Measurements from ENCODE around the gene NTSR1.

The NTSR1 gene

GRCh38 chr20:62741701-62742491 is 33.3 kb downstream of the NTSR1 start:
- H3K27me3 ChIP-seq (ENCODE audit: control insufficient read depth, insufficient read depth, low read length) = no peaks in the 10 kb centered on the region

GRCh38 chr20:62742550-62742949 is 33.9 kb downstream of the NTSR1 start:
- no peak overlapping the region for H3K4me3 ChIP-seq (ENCODE audit: low read depth, low read length)
- H3K4me1 ChIP-seq (ENCODE audit: control insufficient read depth, insufficient read depth, low read length) = no peaks in the 10 kb centered on the region
- H3K9me3 ChIP-seq (ENCODE audit: control insufficient read depth, insufficient read depth, low read length) = no peaks in the 10 kb centered on the region
- no peak overlapping the region for H3K9ac ChIP-seq (ENCODE audit: low read depth, low read length)
- no peaks in the 10 kb centered on the region for H3K27me3 ChIP-seq (ENCODE audit: control insufficient read depth, insufficient read depth, low read length)
- H3K36me3 ChIP-seq (ENCODE audit: control insufficient read depth, insufficient read depth, low read length) = no peaks in the 10 kb centered on the region

More at GRCh38 chr20:62741701-62742491, 33.3 kb downstream of the NTSR1 start:
- no peaks in the 10 kb centered on the region for H3K9me3 ChIP-seq (ENCODE audit: control insufficient read depth, insufficient read depth, low read length)
- H3K4me1 ChIP-seq (ENCODE audit: control insufficient read depth, insufficient read depth, low read length) = no peaks in the 10 kb centered on the region
- no peak overlapping the region for H3K9ac ChIP-seq (ENCODE audit: low read depth, low read length)
- no peak overlapping the region for H3K4me3 ChIP-seq (ENCODE audit: low read depth, low read length)
- no peaks in the 10 kb centered on the region for H3K36me3 ChIP-seq (ENCODE audit: control insufficient read depth, insufficient read depth, low read length)

GRCh38 chr20:62742979-62743776 is 34.5 kb downstream of the NTSR1 start:
- Histone ChIP-seq H3K27me3 (ENCODE audit: control insufficient read depth, insufficient read depth, low read length) (no peaks in the 10 kb centered on the region), H3K9me3 (ENCODE audit: control insufficient read depth, insufficient read depth, low read length) (no peaks in the 10 kb centered on the region), H3K36me3 (ENCODE audit: control insufficient read depth, insufficient read depth, low read length) (no peaks in the 10 kb centered on the region), H3K4me1 (ENCODE audit: control insufficient read depth, insufficient read depth, low read length) (no peaks in the 10 kb centered on the region), H3K9ac (ENCODE audit: low read depth, low read length) (no peak overlapping the region), H3K4me3 (ENCODE audit: low read depth, low read length) (no peak overlapping the region)

GRCh38 chr20:62743777-62744317 is 35.2 kb downstream of the NTSR1 start:
- Histone ChIP-seq H3K9ac (ENCODE audit: low read depth, low read length) (no peak overlapping the region), H3K36me3 (ENCODE audit: control insufficient read depth, insufficient read depth, low read length) (no peaks in the 10 kb centered on the region), H3K4me1 (ENCODE audit: control insufficient read depth, insufficient read depth, low read length) (no peaks in the 10 kb centered on the region), H3K9me3 (ENCODE audit: control insufficient read depth, insufficient read depth, low read length) (no peaks in the 10 kb centered on the region), H3K4me3 (ENCODE audit: low read depth, low read length) (no peak overlapping the region), H3K27me3 (ENCODE audit: control insufficient read depth, insufficient read depth, low read length) (no peaks in the 10 kb centered on the region)

GRCh38 chr20:62744741-62745191 is 36.1 kb downstream of the NTSR1 start:
- H3K36me3 ChIP-seq (ENCODE audit: control insufficient read depth, insufficient read depth, low read length) = no peaks in the 10 kb centered on the region
- no peaks in the 10 kb centered on the region for H3K27me3 ChIP-seq (ENCODE audit: control insufficient read depth, insufficient read depth, low read length)
- no peak overlapping the region for H3K9ac ChIP-seq (ENCODE audit: low read depth, low read length)
- no peak overlapping the region for H3K4me3 ChIP-seq (ENCODE audit: low read depth, low read length)
- no peaks in the 10 kb centered on the region for H3K9me3 ChIP-seq (ENCODE audit: control insufficient read depth, insufficient read depth, low read length)
- no peaks in the 10 kb centered on the region for H3K4me1 ChIP-seq (ENCODE audit: control insufficient read depth, insufficient read depth, low read length)

- H3K36me3 ChIP-seq (ENCODE audit: control insufficient read depth, insufficient read depth, low read length) = no peaks in the 10 kb centered on the region
- no peak overlapping the region for H3K4me3 ChIP-seq (ENCODE audit: low read depth, low read length)
- H3K27me3 ChIP-seq (ENCODE audit: control insufficient read depth, insufficient read depth, low read length) = no peaks in the 10 kb centered on the region
These were observed 36.8 kb downstream of the NTSR1 start for GRCh38 chr20:62745279-62745951.

GRCh38 chr20:62745952-62746288 is 37.3 kb downstream of the NTSR1 start:
- H3K9me3 ChIP-seq (ENCODE audit: control insufficient read depth, insufficient read depth, low read length) = no peaks in the 10 kb centered on the region
- no peaks in the 10 kb centered on the region for H3K36me3 ChIP-seq (ENCODE audit: control insufficient read depth, insufficient read depth, low read length)
- no peaks in the 10 kb centered on the region for H3K27me3 ChIP-seq (ENCODE audit: control insufficient read depth, insufficient read depth, low read length)
- H3K4me1 ChIP-seq (ENCODE audit: control insufficient read depth, insufficient read depth, low read length) = no peaks in the 10 kb centered on the region
- H3K9ac ChIP-seq (ENCODE audit: low read depth, low read length) = no peak overlapping the region
- no peak overlapping the region for H3K4me3 ChIP-seq (ENCODE audit: low read depth, low read length)

More at GRCh38 chr20:62745279-62745951, 36.8 kb downstream of the NTSR1 start:
- no peaks in the 10 kb centered on the region for H3K9me3 ChIP-seq (ENCODE audit: control insufficient read depth, insufficient read depth, low read length)
- H3K4me1 ChIP-seq (ENCODE audit: control insufficient read depth, insufficient read depth, low read length) = no peaks in the 10 kb centered on the region
- no peak overlapping the region for H3K9ac ChIP-seq (ENCODE audit: low read depth, low read length)

GRCh38 chr20:62748311-62748710 is 39.7 kb downstream of the NTSR1 start:
- Histone ChIP-seq H3K36me3 (ENCODE audit: control insufficient read depth, insufficient read depth, low read length) (no peaks in the 10 kb centered on the region), H3K27me3 (ENCODE audit: control insufficient read depth, insufficient read depth, low read length) (no peaks in the 10 kb centered on the region), H3K4me3 (ENCODE audit: low read depth, low read length) (no peak overlapping the region), H3K9ac (ENCODE audit: low read depth, low read length) (no peak overlapping the region), H3K9me3 (ENCODE audit: control insufficient read depth, insufficient read depth, low read length) (no peaks in the 10 kb centered on the region), H3K4me1 (ENCODE audit: control insufficient read depth, insufficient read depth, low read length) (no peaks in the 10 kb centered on the region)

- no peaks in the 10 kb centered on the region for H3K4me1 ChIP-seq (ENCODE audit: control insufficient read depth, insufficient read depth, low read length)
- no peaks in the 10 kb centered on the region for H3K36me3 ChIP-seq (ENCODE audit: control insufficient read depth, insufficient read depth, low read length)
- H3K4me3 ChIP-seq (ENCODE audit: low read depth, low read length) = no peak overlapping the region
- no peaks in the 10 kb centered on the region for H3K9me3 ChIP-seq (ENCODE audit: control insufficient read depth, insufficient read depth, low read length)
- H3K9ac ChIP-seq (ENCODE audit: low read depth, low read length) = no peak overlapping the region
- no peaks in the 10 kb centered on the region for H3K27me3 ChIP-seq (ENCODE audit: control insufficient read depth, insufficient read depth, low read length)
These were observed 41.3 kb downstream of the NTSR1 start for GRCh38 chr20:62749851-62750445.

GRCh38 chr20:62751551-62752150 is 43.0 kb downstream of the NTSR1 start:
- Histone ChIP-seq H3K9me3 (ENCODE audit: control insufficient read depth, insufficient read depth, low read length) (no peaks in the 10 kb centered on the region), H3K4me3 (ENCODE audit: low read depth, low read length) (no peak overlapping the region), H3K4me1 (ENCODE audit: control insufficient read depth, insufficient read depth, low read length) (no peaks in the 10 kb centered on the region), H3K36me3 (ENCODE audit: control insufficient read depth, insufficient read depth, low read length) (no peaks in the 10 kb centered on the region), H3K27me3 (ENCODE audit: control insufficient read depth, insufficient read depth, low read length) (no peaks in the 10 kb centered on the region), H3K9ac (ENCODE audit: low read depth, low read length) (no peak overlapping the region)

GRCh38 chr20:62752181-62752670 is 43.6 kb downstream of the NTSR1 start:
- H3K4me1 ChIP-seq (ENCODE audit: control insufficient read depth, insufficient read depth, low read length) = no peaks in the 10 kb centered on the region
- no peak overlapping the region for H3K9ac ChIP-seq (ENCODE audit: low read depth, low read length)
- H3K27me3 ChIP-seq (ENCODE audit: control insufficient read depth, insufficient read depth, low read length) = no peaks in the 10 kb centered on the region
- no peaks in the 10 kb centered on the region for H3K36me3 ChIP-seq (ENCODE audit: control insufficient read depth, insufficient read depth, low read length)
- H3K4me3 ChIP-seq (ENCODE audit: low read depth, low read length) = no peak overlapping the region
- no peaks in the 10 kb centered on the region for H3K9me3 ChIP-seq (ENCODE audit: control insufficient read depth, insufficient read depth, low read length)

All from iPS-15b (cell line).